ENCODE results near the gene EXTL2.
"Not testable (repeated sequence)": the region's sequence is repeated elsewhere in the genome, so short reads cannot be mapped to it uniquely, and the experiment has no call there.

The EXTL2 gene, protein sequence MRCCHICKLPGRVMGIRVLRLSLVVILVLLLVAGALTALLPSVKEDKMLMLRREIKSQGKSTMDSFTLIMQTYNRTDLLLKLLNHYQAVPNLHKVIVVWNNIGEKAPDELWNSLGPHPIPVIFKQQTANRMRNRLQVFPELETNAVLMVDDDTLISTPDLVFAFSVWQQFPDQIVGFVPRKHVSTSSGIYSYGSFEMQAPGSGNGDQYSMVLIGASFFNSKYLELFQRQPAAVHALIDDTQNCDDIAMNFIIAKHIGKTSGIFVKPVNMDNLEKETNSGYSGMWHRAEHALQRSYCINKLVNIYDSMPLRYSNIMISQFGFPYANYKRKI

DNA sequence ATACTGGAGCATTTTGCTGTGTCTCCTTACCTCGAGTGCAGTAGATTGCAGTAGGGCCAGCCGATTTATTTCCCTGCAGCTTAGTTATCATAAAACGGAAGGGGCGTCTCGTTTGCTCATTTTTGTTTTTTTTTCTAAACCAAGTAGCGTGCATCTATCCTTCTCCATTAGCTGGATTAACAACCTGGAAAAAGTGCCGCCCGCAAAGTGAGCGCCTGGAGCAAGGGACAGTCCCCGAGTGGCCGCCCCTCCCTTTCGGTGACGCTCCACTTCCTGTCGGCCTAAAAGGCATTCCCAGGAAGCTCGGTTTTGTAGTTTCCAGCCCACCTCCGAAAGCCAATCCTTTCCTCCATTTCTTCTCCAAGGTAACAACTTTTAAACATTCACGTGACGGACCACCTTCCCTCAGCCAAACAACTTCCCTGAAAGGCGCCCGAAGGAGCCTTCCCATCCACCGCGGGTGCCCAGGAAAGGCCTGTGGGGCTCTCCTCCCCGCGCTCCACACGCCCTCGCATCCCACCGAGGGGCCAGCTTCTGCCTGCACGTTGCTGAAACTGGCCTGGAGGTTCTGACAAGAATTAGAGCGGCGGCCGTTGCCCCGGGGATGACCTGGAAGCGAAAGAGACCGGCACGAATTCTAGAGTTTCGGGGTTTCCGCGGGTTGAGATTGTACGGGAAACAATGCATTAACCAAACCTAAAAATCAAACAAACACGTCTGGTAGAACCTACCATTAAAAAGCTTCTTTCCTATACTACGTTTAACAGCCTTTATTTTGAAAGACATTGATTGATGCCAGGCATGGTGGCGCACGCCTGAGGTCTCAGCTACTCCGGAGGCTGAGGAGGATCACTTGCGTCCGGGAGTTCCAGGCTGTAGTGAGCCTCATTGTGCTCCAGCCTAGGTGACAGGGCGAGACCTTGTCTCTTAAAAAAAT is at the start of gene EXTL2:
Gene EXTL2 (minus strand): TSS at position 240 of the 937 bp plus-strand sequence. CDS start 6,085 bp downstream, outside the sequence.
- in situ Hi-C loops (cut with HindIII; ENCODE audit: low pct_unique_long_range_greater_than_20kb, low sequenced_read_pairs) = no loop called here
- peak; percentile 44 to 89 for DNase-seq (ENCODE audit: low read depth in 1 of 2, low spot score in 1 of 2)
- TF ChIP-seq JUND (IDR thresholded peaks at IDR 0.05; ENCODE audit: low read depth) = no peak

DNA sequence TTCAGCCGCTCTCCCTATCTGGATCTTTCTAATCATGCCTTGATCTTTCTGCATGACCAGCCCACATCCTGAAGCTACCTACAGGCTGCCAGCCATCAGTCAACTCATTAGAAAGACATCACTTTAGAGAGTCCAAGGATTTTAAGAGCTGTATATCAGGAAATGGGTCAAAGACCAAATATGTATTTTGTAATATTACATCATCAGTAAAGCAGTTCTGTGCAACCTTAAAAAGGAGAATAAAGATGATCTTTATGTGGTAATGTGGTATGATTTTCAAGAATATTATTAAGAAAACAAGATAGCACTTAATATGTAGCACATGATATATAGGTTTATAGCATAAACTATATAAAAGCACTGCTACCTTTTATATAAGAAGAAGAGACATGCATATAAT is 48.9 kb upstream of the EXTL2 start:
- TF ChIP-seq JUND (IDR thresholded peaks at IDR 0.05; ENCODE audit: low read depth) = no peak
- no peak for DNase-seq (ENCODE audit: low read depth in 1 of 2, low spot score in 1 of 2)
- in situ Hi-C loops (cut with HindIII; ENCODE audit: low pct_unique_long_range_greater_than_20kb, low sequenced_read_pairs) = no loop called here

DNA sequence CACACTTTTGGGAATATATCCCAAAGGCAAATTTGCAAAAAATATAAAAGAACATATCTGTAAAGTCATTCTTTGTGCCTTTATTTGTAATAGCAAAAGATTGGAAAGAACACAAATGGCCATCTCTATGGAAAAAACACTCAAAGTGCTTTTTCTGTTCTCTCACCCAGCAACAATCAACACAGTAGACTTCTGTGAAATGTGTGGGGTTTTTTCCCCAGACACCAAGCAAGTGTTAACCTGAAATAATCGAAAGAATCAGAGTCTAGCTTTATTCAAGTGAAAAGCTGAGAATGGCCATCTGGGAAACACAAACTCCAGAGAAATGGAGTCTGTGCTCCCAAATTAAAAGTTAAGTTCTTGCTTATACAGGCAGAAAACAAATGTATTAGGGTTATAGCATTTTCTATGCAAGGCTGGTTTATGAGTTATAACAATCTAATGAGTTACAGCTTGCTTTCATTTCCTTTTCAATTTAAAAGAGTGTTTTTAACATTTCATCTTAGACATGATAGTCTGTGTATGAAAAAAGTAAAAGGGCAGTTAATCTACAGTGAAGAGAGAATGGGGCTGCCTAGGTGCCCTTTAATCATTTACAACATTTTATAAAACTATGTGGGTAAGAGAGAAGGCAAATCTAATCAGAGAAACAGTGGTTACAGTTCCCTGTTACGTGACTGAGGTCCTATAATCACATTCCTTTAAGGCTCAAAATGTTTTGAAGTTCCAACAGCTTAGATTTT is 47.8 kb upstream of the EXTL2 start:
- in situ Hi-C loops (cut with HindIII; ENCODE audit: low pct_unique_long_range_greater_than_20kb, low sequenced_read_pairs) = no loop called here
- TF ChIP-seq JUND (IDR thresholded peaks at IDR 0.05; ENCODE audit: low read depth) = no peak
- no peak for DNase-seq (ENCODE audit: low read depth in 1 of 2, low spot score in 1 of 2)

DNA sequence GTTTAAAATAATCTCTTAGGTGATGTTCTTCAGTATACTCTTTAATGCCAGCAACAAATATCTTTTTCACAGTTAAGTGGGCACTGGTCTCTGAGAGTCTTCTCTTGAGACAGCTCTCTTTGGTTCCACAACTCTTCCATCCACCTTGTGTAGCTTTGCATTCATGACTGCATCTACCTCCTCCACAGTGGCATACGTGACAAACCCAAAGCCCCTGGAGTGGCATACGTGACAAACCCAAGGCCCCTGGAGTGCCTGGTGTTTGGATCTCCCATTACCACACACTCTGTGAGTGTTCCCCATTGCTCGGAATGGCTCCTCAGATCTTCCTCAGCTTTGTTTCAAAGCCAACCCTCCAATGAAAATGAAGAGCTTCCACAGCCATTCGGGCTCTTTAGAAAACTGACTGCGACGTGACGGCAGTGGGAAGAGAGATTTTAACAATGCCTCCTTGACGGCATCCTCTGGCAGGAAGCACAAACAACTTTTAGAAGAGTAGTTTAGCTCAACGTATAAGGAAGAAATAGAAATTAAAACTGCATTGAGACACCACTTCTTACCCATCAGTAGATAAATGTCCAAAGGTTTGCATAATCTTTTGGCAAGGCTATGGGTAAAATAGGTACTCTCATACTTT is 47.1 kb upstream of the EXTL2 start:
- in situ Hi-C loops (cut with HindIII; ENCODE audit: low pct_unique_long_range_greater_than_20kb, low sequenced_read_pairs) = no loop called here
- no peak for TF ChIP-seq JUND (IDR thresholded peaks at IDR 0.05; ENCODE audit: low read depth)
- DNase-seq (ENCODE audit: low read depth in 1 of 2, low spot score in 1 of 2) = no peak

DNA sequence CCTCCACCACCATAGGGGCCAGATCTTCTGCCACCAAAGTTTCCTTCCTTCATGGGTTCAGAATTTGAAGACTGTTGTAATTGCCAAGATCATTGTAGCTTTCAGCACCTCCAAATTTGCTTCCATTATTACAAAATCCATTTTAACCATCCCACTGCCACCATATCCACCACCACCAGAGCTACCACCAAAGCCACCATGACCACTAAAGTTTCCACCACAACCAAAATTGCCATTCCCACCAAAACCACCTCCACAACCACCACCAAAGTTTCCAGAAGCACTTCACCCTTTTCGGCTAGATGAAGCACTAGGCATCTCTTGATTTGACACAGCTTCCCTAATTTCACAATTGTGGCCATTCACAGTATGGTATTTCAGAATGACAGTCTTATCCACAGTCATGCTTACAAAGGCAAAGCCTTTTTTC is 46.5 kb upstream of the EXTL2 start:
- in situ Hi-C loops (cut with HindIII; ENCODE audit: low pct_unique_long_range_greater_than_20kb, low sequenced_read_pairs) = no loop called here
- no peak for DNase-seq (ENCODE audit: low read depth in 1 of 2, low spot score in 1 of 2)
- no peak for TF ChIP-seq JUND (IDR thresholded peaks at IDR 0.05; ENCODE audit: low read depth)

DNA sequence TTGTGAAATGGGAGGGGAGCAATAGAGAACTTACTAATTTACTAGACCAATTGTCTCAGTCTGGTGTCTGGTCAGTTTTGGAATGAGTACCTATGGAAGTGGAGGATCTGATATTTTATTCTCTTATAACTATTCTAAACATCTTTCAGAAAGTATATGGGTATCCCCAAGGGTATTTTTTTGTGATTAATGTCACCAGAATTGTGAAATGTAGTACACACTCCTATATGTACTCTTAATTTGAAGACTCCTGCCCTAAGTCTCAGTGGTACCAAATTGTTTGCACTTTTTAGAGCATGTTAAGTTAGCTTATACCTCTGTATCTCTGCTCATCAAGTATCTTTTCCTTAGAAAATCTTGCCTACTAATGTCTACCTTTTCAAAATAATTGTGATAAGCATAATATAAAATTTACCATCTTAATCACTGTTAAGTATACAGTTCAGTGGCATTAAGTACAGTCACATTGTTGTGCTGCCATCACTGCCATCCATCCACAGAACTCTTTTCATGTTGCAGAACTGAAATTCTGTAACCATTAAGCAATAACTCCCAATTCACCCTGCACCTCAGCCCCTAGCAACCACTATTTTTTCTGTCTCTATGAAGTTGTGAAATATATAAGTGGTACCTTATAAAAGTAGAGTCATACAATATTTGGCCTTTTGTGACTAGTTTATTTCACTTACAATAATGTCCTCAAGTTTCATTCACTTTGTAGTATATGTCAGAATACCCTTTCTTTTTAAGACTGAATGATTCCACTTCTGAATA is 41.7 kb upstream of the EXTL2 start:
- DNase-seq (ENCODE audit: low read depth in 1 of 2, low spot score in 1 of 2) = no peak
- in situ Hi-C loops (cut with HindIII; ENCODE audit: low pct_unique_long_range_greater_than_20kb, low sequenced_read_pairs) = no loop called here
- TF ChIP-seq JUND (IDR thresholded peaks at IDR 0.05; ENCODE audit: low read depth) = no peak

DNA sequence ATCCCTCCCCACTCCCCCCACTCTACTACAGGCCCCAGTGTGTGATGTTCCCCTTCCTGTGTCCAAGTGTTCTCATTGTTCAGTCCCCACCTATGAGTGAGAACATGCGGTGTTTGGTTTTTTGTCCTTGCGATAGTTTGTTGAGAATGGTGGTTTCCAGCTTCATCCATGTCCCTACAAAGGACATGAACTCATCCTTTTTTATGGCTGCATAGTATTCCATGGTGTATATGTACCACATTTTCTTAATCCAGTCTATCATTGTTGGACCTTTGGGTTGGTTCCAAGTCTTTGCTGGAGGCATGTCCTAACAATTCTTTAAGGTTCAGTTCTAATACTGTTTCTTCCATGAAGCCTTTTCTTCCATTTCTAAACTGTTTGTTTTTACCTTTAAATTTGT is 38.9 kb upstream of the EXTL2 start:
- DNase-seq (ENCODE audit: low read depth in 1 of 2, low spot score in 1 of 2); in situ Hi-C loops (cut with HindIII; ENCODE audit: low pct_unique_long_range_greater_than_20kb, low sequenced_read_pairs): not testable (repeated sequence)

DNA sequence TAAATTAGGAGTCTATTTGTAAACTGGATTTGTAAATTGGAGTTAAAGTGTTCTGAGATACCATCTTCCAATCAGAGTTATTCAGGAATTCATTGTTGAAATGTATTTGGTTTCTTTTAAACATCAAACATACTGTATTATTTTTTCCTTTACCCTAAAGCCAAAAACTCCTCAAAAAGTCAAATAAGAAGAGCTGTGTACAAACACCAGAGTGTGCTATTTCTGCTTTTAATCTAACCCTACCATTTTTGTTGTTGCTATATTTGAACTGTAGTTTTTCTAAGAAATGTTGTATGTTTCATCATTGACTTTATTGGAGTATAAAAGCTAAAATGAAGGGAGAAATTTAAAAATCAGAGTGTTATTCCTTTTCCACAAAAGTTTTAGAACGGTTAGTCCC is 37.1 kb upstream of the EXTL2 start:
- no peak for DNase-seq (ENCODE audit: low read depth in 1 of 2, low spot score in 1 of 2)
- TF ChIP-seq JUND (IDR thresholded peaks at IDR 0.05; ENCODE audit: low read depth) = no peak
- in situ Hi-C loops (cut with HindIII; ENCODE audit: low pct_unique_long_range_greater_than_20kb, low sequenced_read_pairs) = no loop called here

DNA sequence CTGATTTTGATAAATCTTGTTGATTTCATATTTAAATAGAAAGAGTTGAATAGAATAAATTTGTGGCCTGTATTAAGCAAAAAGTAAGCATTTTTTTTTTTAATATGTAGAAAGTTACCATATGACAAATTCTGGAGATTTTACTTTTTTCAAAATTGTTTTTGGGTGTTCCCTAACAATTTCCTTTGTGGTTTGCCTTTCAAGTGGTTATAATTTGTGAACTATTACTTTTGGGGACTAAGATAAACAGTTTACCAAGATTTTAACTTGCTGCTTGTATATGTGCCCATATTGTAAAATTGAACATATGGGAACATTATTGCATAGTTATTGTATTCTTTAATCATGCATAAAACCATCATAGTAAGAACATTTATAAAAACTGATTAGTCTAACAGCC is 35.9 kb upstream of the EXTL2 start:
- no peak for TF ChIP-seq JUND (IDR thresholded peaks at IDR 0.05; ENCODE audit: low read depth)
- in situ Hi-C loops (cut with HindIII; ENCODE audit: low pct_unique_long_range_greater_than_20kb, low sequenced_read_pairs) = no loop called here
- no peak for DNase-seq (ENCODE audit: low read depth in 1 of 2, low spot score in 1 of 2)

DNA sequence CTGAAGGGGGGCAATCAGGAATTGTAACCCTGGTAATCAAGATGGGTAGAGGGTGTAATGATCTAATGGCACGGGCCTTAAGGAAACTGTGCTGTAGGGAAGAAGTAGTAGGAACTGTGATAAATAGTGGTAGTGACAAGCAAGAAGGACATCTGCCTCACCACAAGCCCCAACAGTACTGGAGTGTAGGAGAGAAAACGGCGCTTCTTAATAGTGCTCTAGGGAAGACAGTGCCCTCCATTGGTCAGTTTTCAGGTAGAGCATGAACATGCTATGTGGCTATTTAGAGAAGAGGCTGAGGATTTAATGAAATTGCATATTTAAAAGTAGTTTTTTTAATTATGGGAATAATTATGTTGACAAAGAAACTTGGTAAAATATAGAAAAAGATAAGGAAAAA is 33.5 kb upstream of the EXTL2 start:
- no peak for DNase-seq (ENCODE audit: low read depth in 1 of 2, low spot score in 1 of 2)
- in situ Hi-C loops (cut with HindIII; ENCODE audit: low pct_unique_long_range_greater_than_20kb, low sequenced_read_pairs) = no loop called here
- no peak for TF ChIP-seq JUND (IDR thresholded peaks at IDR 0.05; ENCODE audit: low read depth)

DNA sequence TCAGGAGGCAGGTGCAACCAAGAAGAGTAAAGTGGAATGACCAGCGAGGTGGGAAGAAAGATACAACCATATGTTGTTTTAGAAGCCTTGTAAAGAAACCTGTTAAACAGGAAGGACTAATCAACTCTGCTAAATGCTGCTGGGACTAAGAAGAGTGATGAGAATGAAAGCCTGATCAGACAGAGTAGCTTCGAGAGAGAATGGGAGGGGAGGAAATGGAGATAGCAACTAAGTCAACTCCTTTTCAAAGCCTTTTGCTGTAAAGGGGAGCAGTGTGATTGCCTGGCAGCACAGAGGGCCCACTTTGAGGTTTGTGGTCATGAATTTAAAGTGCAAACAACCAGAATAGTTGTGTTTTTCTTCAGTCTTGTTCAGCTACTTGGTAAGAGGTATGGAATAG is 32.6 kb upstream of the EXTL2 start:
- in situ Hi-C loops (cut with HindIII; ENCODE audit: low pct_unique_long_range_greater_than_20kb, low sequenced_read_pairs) = no loop called here
- DNase-seq (ENCODE audit: low read depth in 1 of 2, low spot score in 1 of 2) = peak in 1 of 2 experiments; percentile 35

More for the DNA sequence above, 32.6 kb upstream of the EXTL2 start:
- TF ChIP-seq JUND (IDR thresholded peaks at IDR 0.05; ENCODE audit: low read depth) = no peak
